HG03469 (cell line): ENCODE data around the gene WFIKKN2.

Source experiments
- ATAC-seq: cut with Tn5 transposase; IDR thresholded peaks from one replicate; pipeline ENCODE4 v1.9.1; 2021; ENCODE audit warnings: mild to moderate bottlenecking, moderate library complexity, moderate number of reproducible peaks; ENCODE audit not compliant: unreplicated experiment

WFIKKN2 gene

DNA sequence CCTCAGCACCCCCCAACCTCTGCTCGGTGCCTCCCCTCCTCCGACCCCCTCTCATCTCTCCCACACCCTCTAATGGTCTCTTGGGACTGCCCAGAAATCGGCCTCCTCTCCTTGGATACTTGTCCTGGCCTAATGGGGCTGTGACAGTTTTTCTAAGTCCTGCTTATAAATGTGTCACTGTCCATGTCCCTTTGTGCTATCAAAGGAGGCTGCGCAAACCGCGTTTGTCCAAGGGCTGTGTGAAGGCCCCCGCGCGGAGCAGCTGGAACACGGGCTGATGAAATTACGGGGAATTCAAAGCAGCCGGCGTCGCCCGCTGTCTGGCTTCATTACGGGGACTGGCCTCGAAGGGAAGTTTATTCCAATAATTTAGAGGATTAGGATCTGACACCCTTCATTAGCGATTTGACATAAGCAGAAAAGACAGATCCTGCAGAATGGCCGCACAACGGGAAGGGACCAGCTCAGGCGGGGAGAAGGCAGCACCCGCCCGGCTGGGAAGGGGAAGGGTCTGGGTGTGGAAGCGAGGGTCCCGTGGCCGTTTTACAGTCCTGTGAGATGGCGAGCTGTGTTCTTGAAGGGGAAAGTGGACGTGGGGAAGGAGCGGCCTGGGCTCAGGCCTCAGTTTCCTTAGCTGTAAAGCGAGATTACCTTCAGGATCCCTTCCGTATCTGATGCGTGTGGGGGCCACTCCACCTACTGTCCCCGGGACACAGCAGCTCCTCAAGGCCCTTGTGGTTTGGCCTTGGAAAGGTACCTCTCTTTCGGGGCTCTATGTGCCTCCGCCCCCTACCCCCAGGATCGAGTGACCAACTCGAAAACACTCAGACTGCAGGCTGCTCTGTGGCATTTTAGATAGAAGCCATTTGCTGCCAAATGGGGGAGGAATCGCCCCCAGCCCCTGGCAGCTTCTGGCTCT, 1.6 kb upstream of the WFIKKN2 start:
- no peak for ATAC-seq

DNA sequence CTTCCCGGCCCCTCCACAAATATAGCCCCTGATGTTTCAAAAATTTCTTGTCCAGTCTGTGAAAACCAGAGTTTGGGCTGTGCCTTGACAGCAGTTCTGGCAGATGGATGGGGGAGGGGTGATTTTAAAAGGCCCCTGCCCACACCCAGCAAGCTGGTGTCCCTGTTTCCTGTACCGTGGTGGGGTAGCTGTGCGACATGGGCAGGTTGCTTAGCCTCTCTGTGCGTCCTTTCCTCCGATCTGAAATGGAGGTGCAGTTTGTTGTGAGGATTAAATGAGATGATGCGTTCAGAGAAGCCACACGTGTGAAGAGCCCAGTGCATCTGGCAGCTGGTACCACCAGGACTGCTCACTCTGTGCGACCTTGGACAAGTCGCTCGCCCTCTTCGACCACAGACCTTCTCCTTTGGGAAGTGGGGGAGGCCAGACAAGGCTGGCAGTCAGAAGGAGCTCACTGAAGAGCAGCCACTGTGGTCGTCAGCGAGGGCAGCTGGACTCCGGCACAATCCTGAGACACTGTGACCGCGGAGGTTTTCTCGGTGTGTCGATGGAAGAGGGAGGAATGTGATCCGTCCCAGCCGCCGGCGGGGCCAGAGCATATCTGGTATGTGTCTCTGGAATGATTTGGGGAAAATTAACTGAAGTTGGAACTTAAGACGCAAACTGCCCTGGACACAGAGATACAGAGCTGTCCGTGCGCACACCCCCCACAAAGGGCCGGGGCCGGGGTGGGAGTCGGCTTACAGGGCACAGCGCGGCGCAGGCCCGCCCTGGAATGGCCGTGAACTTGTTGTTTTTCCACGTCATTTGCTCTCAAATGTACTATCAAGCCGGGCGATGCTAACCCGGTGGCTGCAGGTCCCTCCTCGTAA, 721 bp upstream of the WFIKKN2 start:
- ATAC-seq = no peak

DNA sequence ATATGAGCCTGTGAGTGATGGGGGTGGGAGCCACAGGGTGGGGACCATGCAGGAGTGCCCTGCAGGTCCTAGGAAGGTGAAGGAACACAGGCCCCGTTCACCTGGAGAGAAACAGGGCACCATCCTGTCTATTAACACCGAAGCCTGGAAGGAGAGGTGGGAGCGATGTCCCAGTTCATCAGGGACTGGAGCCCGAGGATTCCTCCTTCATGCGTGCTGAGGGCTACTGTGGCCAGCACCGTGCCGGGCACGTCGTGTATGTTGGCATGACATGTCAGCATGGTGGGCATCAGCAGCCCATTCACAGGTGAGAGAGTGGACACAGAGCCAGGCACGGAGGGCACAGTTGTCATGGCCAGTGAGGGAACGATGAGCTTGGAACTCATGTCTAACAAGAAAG, 1.4 kb downstream of the WFIKKN2 start:
- ATAC-seq = no peak

GRCh38 chr17:50837286-50837979, 2.0 kb downstream of the WFIKKN2 start:
- no peak for ATAC-seq

- ATAC-seq = no peak
Measured at GRCh38 chr17:50837980-50838954, 2.9 kb downstream of the WFIKKN2 start.

DNA sequence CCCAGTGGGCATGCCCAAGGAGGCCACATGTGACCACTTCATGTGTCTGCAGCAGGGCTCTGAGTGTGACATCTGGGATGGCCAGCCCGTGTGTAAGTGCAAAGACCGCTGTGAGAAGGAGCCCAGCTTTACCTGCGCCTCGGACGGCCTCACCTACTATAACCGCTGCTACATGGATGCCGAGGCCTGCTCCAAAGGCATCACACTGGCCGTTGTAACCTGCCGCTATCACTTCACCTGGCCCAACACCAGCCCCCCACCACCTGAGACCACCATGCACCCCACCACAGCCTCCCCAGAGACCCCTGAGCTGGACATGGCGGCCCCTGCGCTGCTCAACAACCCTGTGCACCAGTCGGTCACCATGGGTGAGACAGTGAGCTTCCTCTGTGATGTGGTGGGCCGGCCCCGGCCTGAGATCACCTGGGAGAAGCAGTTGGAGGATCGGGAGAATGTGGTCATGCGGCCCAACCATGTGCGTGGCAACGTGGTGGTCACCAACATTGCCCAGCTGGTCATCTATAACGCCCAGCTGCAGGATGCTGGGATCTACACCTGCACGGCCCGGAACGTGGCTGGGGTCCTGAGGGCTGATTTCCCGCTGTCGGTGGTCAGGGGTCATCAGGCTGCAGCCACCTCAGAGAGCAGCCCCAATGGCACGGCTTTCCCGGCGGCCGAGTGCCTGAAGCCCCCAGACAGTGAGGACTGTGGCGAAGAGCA, 4.4 kb downstream of the WFIKKN2 start:
- no peak for ATAC-seq

DNA sequence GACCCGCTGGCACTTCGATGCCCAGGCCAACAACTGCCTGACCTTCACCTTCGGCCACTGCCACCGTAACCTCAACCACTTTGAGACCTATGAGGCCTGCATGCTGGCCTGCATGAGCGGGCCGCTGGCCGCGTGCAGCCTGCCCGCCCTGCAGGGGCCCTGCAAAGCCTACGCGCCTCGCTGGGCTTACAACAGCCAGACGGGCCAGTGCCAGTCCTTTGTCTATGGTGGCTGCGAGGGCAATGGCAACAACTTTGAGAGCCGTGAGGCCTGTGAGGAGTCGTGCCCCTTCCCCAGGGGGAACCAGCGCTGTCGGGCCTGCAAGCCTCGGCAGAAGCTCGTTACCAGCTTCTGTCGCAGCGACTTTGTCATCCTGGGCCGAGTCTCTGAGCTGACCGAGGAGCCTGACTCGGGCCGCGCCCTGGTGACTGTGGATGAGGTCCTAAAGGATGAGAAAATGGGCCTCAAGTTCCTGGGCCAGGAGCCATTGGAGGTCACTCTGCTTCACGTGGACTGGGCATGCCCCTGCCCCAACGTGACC, 5.0 kb downstream of the WFIKKN2 start:
- ATAC-seq = no peak

GRCh38 chr17:50841277-50841948, 6.0 kb downstream of the WFIKKN2 start:
- no peak for ATAC-seq

DNA sequence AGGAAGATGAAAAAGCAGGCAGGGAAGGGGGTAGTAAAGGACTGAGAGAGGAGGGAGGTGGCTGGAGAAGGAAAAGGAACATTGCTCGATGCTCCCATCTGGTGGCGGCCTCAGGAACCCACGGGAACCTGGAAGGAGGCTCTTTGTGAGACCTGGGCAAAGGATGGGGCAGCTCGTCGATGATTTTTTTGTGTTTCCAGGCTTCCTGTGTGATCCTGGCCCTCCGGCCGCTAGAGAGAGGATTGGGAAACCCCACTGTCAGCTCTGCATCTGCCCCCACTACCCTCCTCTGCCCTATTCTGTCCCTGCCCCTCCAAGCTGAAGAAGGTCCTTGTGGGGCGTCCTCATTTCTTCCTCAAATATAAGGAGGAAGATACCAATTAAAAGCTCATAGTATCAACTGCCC, 6.6 kb downstream of the WFIKKN2 start:
- no peak for ATAC-seq

DNA sequence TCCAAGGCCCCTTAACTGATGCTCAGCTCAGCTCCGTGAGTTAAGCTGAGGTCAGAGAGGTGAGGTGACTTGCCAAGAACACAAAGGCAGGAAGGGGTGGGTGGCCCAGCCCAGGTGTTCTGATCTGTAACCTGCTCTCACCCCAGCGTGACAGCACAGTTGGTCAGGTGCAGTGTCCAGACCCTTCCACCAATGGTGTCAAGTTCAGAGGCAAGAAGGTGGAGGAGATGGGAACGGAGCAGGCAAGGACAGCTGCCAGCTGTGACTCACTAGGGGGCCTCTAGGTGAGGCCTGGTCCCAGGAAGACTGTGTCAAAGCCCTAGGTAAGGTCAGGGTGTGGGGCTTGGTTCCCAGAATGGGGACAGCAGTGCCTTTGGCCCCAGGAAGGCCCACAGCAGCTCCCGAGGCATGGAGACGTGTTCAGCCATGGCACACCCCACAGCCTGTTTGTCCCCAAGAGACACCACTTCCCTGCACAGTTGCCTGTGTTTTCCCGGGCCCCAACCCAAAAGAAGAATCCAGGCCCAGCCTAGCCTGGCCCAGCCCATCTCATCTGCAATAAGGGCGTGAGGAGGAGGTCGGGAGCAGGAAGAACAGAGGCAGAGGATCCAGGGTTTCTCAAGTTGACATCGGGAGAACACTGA, 7.2 kb downstream of the WFIKKN2 start:
- ATAC-seq = no peak

DNA sequence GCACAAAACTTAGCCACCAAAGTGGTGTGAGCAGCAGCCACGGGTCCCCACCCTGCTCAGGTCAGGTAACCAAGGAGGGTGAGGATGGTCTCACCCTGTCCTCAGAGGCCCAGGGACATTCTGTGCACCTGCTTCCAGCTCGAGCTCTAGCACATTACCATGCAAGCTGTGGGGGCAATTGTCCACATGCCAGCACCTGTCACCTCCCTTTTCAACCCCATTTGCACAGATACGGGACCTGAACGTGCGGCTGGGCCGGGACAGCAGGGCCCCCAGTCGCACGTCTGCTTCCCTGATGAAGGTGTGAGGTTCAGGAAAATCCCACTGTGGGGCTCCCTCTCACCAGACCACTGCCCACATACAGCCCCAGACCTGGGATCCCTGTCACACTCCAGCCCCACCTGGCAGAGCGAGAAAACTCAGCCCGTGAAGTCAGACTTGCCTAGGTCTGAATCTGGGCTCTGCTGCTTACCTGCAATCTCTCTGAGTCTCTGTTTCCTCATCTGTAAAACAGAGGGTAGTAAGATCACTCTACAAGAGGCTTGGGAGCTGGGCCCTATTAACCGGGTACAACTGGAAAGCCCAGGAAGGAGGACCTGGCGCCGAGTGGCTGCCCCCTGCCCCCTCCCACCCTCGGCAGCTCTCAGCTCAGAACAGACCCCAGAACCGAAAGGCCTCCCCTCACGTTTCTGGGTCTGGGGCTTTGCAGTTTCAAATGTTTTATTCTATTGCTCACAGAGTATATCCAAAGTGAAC, 7.9 kb downstream of the WFIKKN2 start:
- no peak for ATAC-seq

DNA sequence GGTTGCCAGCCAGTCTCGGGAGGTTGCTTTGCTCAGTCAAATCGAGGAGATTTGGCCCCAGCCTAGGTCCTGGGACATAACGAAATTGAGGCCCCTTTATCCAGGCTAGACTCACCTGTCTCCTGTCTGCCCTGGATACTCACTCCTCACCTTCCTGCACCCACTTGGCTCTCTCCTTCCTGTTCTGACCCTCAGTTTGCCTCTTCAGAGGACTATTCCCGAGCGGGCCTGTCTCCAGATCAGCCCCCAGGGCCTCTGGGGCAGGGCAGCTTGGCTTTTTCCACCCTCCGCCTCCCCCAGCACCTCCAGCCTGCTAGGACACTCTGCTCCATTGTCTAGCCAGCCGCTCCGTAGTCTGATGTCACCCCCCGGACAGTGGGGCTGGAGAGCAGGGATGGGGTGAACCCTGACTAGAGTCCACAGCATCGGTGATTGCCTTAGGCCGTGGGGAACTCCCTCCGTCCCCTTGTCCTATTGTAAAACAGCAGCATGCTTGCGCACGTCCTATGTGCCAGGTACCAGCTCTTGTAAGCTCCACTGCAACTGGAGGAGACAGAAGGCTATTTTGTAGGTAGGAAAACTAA, 8.8 kb downstream of the WFIKKN2 start:
- no peak for ATAC-seq

DNA sequence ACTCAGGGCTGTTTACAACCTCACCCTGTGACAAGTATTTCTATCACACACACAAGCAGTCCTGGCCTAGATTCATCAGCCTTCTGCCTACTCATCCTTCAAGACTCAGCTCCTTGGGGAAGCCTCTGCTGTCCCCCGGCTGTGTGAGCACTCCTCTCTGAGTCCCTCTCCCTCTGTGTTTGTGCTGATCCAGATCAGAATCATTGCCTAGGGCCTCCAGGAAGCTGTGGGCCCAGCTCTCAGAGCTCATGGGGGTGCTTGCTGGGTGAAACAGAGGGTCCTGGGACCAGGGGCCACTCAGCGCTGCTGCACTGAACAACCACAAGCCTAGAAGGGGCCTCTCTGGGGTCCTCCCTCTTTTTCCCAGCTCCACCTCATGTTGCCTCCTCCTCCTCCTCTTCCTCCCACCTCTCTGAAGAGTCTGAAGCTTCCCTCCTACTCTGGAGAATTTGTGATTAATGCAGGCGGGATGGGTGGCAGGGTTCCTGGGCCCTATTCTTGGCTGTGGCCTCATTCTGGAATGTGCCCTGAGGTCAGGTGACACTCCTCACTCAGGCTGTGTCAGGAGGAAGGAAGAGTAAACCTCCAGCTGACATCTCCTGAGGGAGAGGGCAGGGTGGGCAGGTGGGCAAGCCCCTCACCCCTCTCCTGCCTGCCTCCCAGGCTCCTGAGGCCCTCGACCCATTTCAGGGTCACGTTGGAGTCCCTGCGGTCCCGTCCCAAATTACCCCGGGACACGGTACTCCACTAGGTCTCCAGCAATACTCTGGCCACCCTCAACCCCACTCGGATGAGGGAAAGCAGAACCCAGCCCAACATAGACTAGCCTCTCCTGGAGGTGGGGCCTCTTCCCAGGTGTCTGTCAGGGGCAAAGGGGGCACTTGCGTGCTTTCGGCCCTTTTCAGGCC, 10.1 kb downstream of the WFIKKN2 start:
- ATAC-seq = no peak

DNA sequence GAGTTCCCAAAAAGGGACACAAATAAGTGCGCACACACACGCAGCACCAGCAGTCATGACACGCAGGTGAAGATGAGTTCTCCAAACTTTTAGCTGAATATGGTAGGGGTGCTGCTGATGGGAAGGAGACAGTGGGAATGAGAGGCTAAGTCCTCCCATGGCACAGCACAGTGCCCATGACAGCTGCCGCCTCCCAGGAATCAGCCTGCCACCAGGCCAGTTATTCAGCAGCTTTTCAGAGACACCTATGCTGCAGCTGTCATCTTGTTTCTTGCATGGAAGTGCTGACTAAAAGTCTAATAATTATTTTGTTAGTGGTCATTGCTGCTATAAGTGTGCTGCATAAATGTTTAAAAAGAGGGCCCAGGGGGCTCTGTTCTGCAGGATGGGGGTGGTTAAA, 12.2 kb downstream of the WFIKKN2 start:
- ATAC-seq = no peak

GRCh38 chr17:50848039-50848438, 12.7 kb downstream of the WFIKKN2 start:
- ATAC-seq = no peak

DNA sequence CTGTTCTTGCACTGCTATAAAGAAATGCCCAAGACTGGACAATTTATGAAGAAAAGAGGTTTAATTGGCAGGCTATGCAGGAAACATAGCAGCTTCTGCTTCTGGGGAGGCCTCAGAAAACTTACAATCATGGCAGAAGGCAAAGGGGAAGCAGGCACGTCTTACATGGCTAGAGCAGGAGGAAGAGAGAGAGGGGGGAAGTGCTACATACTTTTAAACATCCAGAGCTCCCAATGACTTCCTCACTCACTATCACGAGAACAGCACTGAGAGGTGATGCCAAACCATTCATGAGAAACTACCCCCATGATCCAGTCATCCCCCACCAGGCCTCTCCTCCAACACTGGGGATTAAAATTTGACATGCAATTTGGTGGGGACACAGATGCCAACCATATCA, 13.3 kb downstream of the WFIKKN2 start:
- ATAC-seq = no peak
